Measurements from ENCODE around the gene RASGRP3. TPM values are rescaled to one million over a fixed set of nuclear protein-coding genes. Genes with fewer than 3 reads are reported as not detected.
A peak's percentile ranks its signal among the peaks of the same experiment; 100 is the strongest.

The RASGRP3 gene
- total and polyA plus RNA-seq, 2 donors (not counting 3 experiments of a cell fraction or from before 2014, with no cell fraction given), result 16.0 to 39.6 TPM

DNA sequence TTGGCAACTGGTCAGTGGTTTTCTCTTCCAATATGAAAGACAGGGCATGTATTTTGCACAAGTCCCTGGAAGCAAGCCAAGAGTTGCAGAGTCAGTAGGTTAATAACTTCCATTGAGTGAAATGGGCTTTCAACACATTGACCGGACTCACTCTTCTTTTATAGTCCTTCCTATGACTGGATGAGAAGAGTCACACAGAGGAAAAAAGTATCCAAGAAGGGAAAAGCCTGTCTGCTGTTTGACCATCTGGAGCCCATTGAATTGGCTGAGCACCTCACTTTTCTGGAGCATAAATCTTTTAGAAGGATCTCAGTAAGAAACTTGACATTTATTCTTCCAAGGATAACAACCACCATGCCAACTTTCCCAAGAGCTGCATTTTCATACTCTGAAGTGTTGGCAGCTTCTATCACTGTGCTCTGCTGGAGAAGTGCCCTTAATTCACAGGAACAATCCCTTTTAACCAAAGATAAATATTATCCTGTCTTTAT is 45.4 kb downstream of the RASGRP3 start:
- H3K9ac ChIP-seq (replicated peaks; ENCODE audit: extremely low read depth, insufficient read depth, low read length), result no peak overlapping the region
- H3K79me2 ChIP-seq (ENCODE audit: control insufficient read depth, insufficient read depth, low read length), result no peaks in the 10 kb centered on the region
- H4K20me1 ChIP-seq (replicated peaks; ENCODE audit: control insufficient read depth, extremely low read depth, insufficient read depth, low read length), result no peaks in the 10 kb centered on the region
- no TSS peak for BruUV-seq (replicated peaks)
- H3K36me3 ChIP-seq (ENCODE audit: control insufficient read depth in 2 of 2, extremely low read depth in 1 of 2, insufficient read depth in 2 of 2, low read length in 2 of 2), result no peaks in the 10 kb centered on the region
- ChIA-PET POLR2A (no interaction called here), CTCF (interaction anchor here (0.7 to 2.5 kb wide), 5 partner anchors 25 to 77 kb away, joined by 3 to 12 read pairs (median 4); partner anchors contain the start of gene RASGRP3)
- H3K4me3 ChIP-seq (replicated peaks in 1 of 3; ENCODE audit: insufficient read depth in 1 of 3, low read depth in 1 of 3, low read length in 3 of 3), result no peak overlapping the region
- H3K4me2 ChIP-seq (ENCODE audit: insufficient read depth, low read length), result no peak overlapping the region
- H3K27ac ChIP-seq (ENCODE audit: insufficient read depth, low read depth, low read length), result no peak overlapping the region
- intact Hi-C loops (cut with micrococcal nuclease), result no loop called here
- peak; percentile 97 for DNase-seq (ENCODE audit: low read depth, low spot score)
- H3K27me3 ChIP-seq (ENCODE audit: control insufficient read depth in 2 of 2, insufficient read depth in 2 of 2, low read length in 2 of 2), result peaks cover 0 to 8% of the 10 kb centered on the region in 2 experiments
- H2AFZ ChIP-seq (ENCODE audit: low read depth, low read length), result no peak overlapping the region
- H3K4me1 ChIP-seq (ENCODE audit: control insufficient read depth, extremely low read depth, insufficient read depth, low read length), result no peaks in the 10 kb centered on the region
- no peak for TF ChIP-seq GATA2 (IDR thresholded peaks at IDR 0.05; ENCODE audit: insufficient read depth, insufficient read length, low read depth, low read length)
- no peak for TF ChIP-seq CTCF (IDR thresholded peaks at IDR 0.05; ENCODE audit: extremely low read depth in 1 of 2, insufficient read depth in 1 of 2, low read depth in 1 of 2, low read length in 2 of 2)
- TF ChIP-seq POLR2AphosphoS5 (IDR thresholded peaks at IDR 0.05; ENCODE audit: insufficient read depth, low read depth, low read length), result no peak
- no peak for TF ChIP-seq JUN (IDR thresholded peaks at IDR 0.05; ENCODE audit: borderline replicate concordance, insufficient read depth, insufficient read length, low read depth)
- no peak for TF ChIP-seq FOS (IDR thresholded peaks at IDR 0.05; ENCODE audit: borderline replicate concordance, insufficient read depth, low read length)
- TF ChIP-seq EZH2 (IDR thresholded peaks at IDR 0.05; ENCODE audit: borderline replicate concordance, low read depth, low read length, severe bottlenecking), result no peak
- no peak for TF ChIP-seq POLR2A (IDR thresholded peaks at IDR 0.05; ENCODE audit: low read depth, low read length)
- no peak for TF ChIP-seq MAX (IDR thresholded peaks at IDR 0.05; ENCODE audit: insufficient read depth, insufficient read length)
- no peak for TF ChIP-seq MYC (IDR thresholded peaks at IDR 0.05; ENCODE audit: low read depth, low read length)
- FAIRE-seq, result no peak
- H3K9me3 ChIP-seq (replicated peaks; ENCODE audit: control insufficient read depth, insufficient read depth, low read length), result no peaks in the 10 kb centered on the region
- dilution Hi-C loops (cut with MboI; ENCODE audit: extremely low pct_ligation_motif_present, low sequenced_read_pairs), result no loop called here
- H3K9me1 ChIP-seq (replicated peaks; ENCODE audit: control insufficient read depth, extremely low read depth, insufficient read depth, low read length), result no peaks in the 10 kb centered on the region

Data from endothelial cell of umbilical vein (primary cell).